HL-60 (cell line): Measurements from ENCODE around the gene OR51G2.

Experiments
- DNase-seq, 2 experiments: peaks; one replicate each; pipeline ENCODE4 v3.0.0-alpha.2; 2010 to 2020; ENCODE audit warnings: low read depth in 1 of 2, low spot score in 1 of 2
- H3K27ac ChIP-seq: fragments of 250-450 bp; sonication (Bioruptor Pico); replicated peaks from 2 replicates; pipeline ENCODE4 v1.5.1; 2020; ENCODE audit warnings: mild to moderate bottlenecking, moderate library complexity
- H3K27me3 ChIP-seq: fragments of 250-450 bp; sonication (Bioruptor Pico); 2 replicates; pipeline ENCODE4 v1.5.1; 2021; ENCODE audit warnings: mild to moderate bottlenecking, moderate library complexity; ENCODE audit not compliant: insufficient read depth, poor library complexity, severe bottlenecking
- H3K4me3 ChIP-seq: replicated peaks from 2 replicates; pipeline ENCODE4 v1.5.1; 2011; ENCODE audit warnings: mild to moderate bottlenecking, control low read depth, low read length; ENCODE audit not compliant: insufficient read depth
- GABPA ChIP-seq: IDR thresholded peaks from 2 replicates; pipeline ENCODE4 v1.6.1; 2012; ENCODE audit warnings: low read depth
- POLR2AphosphoS5 ChIP-seq: IDR thresholded peaks from 2 replicates; pipeline ENCODE4 v1.6.1; 2012; ENCODE audit warnings: low read depth
- REST ChIP-seq: IDR thresholded peaks from 2 replicates; pipeline ENCODE4 v1.6.1; 2012; ENCODE audit warnings: low read depth; ENCODE audit not compliant: insufficient replicate concordance
- SPI1 ChIP-seq: IDR thresholded peaks from 2 replicates; pipeline ENCODE4 v1.6.1; 2012; ENCODE audit warnings: low read depth, mild to moderate bottlenecking, borderline replicate concordance
- TF ChIP-seq, protein P1 (sequence below): IDR thresholded peaks from one replicate; pipeline ENCODE4 v1.5.1; 2011; ENCODE audit warnings: low read length, control low read depth, inconsistent platforms; ENCODE audit not compliant: insufficient read depth

OR51G2 gene

DNA sequence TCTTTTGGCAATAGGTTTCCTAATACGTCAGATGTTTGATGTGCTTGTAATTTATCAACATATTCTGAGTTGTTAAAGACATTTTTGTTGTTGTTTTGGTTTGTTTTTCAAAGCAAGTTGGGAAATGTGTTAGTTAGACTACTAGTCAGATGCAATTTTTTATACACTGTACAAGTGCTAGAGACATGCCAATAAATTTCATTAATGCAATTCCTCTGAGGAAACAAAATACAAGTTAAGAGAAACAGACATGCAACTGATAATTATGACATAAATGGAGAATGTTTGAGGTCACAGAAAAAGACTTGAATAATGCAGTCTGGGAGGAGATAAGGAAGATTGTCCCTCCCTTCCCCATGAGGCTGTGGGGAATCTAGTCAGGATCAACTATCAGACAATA lies 31.6 kb downstream of the OR51G2 start:
- Histone ChIP-seq H3K27ac (no peak overlapping the region), H3K4me3 (no peak overlapping the region), H3K27me3 (no peaks in the 10 kb centered on the region)
- no peak for DNase-seq
- TF ChIP-seq, protein P1, sequence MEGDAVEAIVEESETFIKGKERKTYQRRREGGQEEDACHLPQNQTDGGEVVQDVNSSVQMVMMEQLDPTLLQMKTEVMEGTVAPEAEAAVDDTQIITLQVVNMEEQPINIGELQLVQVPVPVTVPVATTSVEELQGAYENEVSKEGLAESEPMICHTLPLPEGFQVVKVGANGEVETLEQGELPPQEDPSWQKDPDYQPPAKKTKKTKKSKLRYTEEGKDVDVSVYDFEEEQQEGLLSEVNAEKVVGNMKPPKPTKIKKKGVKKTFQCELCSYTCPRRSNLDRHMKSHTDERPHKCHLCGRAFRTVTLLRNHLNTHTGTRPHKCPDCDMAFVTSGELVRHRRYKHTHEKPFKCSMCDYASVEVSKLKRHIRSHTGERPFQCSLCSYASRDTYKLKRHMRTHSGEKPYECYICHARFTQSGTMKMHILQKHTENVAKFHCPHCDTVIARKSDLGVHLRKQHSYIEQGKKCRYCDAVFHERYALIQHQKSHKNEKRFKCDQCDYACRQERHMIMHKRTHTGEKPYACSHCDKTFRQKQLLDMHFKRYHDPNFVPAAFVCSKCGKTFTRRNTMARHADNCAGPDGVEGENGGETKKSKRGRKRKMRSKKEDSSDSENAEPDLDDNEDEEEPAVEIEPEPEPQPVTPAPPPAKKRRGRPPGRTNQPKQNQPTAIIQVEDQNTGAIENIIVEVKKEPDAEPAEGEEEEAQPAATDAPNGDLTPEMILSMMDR, result no peak
- TF ChIP-seq REST, result no peak
- TF ChIP-seq SPI1, result no peak
- TF ChIP-seq POLR2AphosphoS5, result no peak
- TF ChIP-seq GABPA, result no peak

DNA sequence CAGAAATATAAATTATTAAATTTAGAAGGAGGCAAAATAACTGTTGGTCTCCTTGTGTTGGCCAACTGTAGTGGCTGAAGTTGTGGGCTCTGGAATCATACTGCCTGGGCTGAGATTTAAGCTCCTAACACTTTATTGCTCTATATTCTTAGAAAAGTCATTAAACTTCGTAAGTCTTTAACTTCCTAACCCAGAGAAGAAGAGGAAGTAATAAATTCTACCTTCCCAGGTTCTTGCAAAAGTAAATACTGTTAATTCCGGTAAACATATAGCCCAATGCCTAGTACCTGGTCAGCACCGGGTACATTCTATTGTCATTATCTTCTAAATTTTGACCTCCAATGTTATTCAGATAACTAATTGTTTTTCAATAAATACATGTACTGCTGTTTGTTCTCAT lies 33.0 kb downstream of the OR51G2 start:
- DNase-seq, result no peak
- no peak overlapping the region for H3K27ac ChIP-seq
- no peak for TF ChIP-seq POLR2AphosphoS5
- no peak for TF ChIP-seq REST
- TF ChIP-seq, protein P1, result no peak
- TF ChIP-seq GABPA, result no peak
- no peak for TF ChIP-seq SPI1
- no peaks in the 10 kb centered on the region for H3K27me3 ChIP-seq
- H3K4me3 ChIP-seq, result no peak overlapping the region

GRCh38 chr11:4884361-4884760 lies 34.8 kb downstream of the OR51G2 start:
- Histone ChIP-seq H3K27me3 (no peaks in the 10 kb centered on the region), H3K27ac (no peak overlapping the region), H3K4me3 (no peak overlapping the region)
- no peak for TF ChIP-seq GABPA
- no peak for TF ChIP-seq POLR2AphosphoS5
- no peak for TF ChIP-seq REST
- TF ChIP-seq, protein P1, result no peak
- no peak for TF ChIP-seq SPI1
- no peak for DNase-seq
